Measurements from ENCODE around the gene ADCY1. TPM values are rescaled to one million over a fixed set of nuclear protein-coding genes. Genes with fewer than 3 reads are reported as not detected.

Gene ADCY1
- total RNA-seq, 1 experiment from 2014 or later: 3.1 TPM

DNA sequence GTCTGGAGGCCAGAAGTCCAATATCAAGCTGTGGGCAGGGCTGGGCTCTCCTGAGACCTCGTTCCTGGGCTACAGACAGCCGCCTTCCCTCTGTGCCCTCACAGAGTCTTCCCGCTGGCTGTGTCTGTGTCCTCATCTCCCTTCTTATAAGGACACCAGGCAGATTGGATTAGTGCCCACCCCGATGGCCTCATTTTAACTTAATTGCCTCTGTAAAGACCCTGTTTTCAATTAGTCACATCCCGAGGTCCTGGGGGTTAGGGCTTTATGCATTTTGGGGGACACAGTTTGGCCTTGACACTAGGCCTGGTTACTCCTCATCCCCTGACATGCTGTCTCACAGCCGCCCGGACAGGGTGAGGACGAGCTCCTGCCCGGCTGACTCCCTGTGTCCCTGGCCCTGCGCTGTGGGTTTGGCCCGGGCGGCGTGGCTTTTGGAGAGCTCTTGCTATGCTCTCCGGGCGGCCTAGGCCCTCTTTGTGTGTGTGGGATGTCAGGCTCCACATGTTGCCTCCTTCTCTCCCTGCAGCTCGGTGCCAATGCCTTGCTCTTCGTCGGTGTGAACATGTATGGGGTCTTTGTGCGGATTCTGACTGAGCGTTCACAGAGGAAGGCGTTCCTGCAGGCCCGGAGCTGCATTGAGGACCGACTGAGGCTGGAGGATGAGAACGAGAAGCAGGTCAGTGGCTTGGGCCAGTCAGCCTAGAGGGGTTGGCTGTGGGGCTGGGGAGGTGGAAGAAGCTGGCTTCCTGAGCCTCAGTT is 18.2 kb downstream of the ADCY1 start:
- H3K79me2 ChIP-seq (ENCODE audit: low read length): no peaks in the 10 kb centered on the region
- ChIA-PET POLR2A (ENCODE audit: unreplicated experiment) (no interaction called here), CTCF (interaction anchor here (0.6 kb wide), 1 partner anchor 141 kb away, joined by 4 read pairs; no protein-coding TSS in a partner anchor)
- H3K4me3 ChIP-seq (ENCODE audit: low read length): no peak overlapping the region
- intact Hi-C loops (cut with micrococcal nuclease): no loop called here
- H3K36me3 ChIP-seq (ENCODE audit: low read depth, low read length): no peaks in the 10 kb centered on the region
- no TSS peak for BruUV-seq (replicated peaks)
- H3K9me3 ChIP-seq (ENCODE audit: low read length): no peaks in the 10 kb centered on the region
- no peak overlapping the region for H3K27ac ChIP-seq (ENCODE audit: low read length)
- TF ChIP-seq EZH2phosphoT487 (IDR thresholded peaks at IDR 0.05; ENCODE audit: borderline replicate concordance, low read length): no peak
- TF ChIP-seq EZH2 (IDR thresholded peaks at IDR 0.05; ENCODE audit: low read length, unreplicated experiment): no peak
- no peak for TF ChIP-seq CTCF (conservative IDR thresholded peaks at IDR 0.05; ENCODE audit: low read depth, low read length)
- ATAC-seq (no peak), DNase-seq (no peak)
- H3K9ac ChIP-seq (ENCODE audit: low read length): no peak overlapping the region
- H3K4me1 ChIP-seq (ENCODE audit: insufficient read depth, low read length): no peaks in the 10 kb centered on the region
- no peaks in the 10 kb centered on the region for H3K9me2 ChIP-seq (replicated peaks; ENCODE audit: low read length)
- H2AFZ ChIP-seq (ENCODE audit: low read length): no peak overlapping the region
- no peak overlapping the region for H3K4me2 ChIP-seq (ENCODE audit: low read length)
- no peaks in the 10 kb centered on the region for H3F3A ChIP-seq (ENCODE audit: low read length, unreplicated experiment)
- H3K27me3 ChIP-seq (ENCODE audit: low read length): 0 out of 2 replicates have a peak, but pooled peaks cover 3% of the 10 kb centered on the region
- no peaks in the 10 kb centered on the region for H4K20me1 ChIP-seq (ENCODE audit: low read length)

DNA sequence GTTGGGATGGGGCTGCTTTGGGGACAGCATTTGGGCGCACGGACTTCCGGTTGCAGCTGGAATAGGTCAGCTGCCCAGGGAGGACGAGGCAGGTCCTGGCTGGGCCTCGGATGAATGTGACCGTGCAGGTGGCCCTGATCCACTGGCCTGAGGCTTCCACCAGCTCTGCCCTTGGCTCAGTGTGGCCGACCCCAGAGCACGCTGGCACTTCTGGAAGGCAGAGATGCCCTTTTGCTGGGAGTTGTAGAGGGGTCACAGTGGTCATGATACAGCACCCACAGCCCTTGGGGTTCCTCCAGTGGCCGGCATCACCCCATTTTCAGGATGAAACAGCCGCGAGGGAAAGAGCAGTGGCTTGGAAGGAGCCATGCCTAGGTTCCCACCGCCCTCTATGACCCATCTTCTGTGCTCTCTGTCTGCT is 19.0 kb downstream of the ADCY1 start:
- no peak for ATAC-seq
- no peaks in the 10 kb centered on the region for H3K4me1 ChIP-seq (ENCODE audit: insufficient read depth, low read length)
- no peak overlapping the region for H3K4me3 ChIP-seq (ENCODE audit: low read length)
- H2AFZ ChIP-seq (ENCODE audit: low read length): no peak overlapping the region
- H3K9me2 ChIP-seq (replicated peaks; ENCODE audit: low read length): no peaks in the 10 kb centered on the region
- no peak for DNase-seq
- intact Hi-C loops (cut with micrococcal nuclease): no loop called here
- no peaks in the 10 kb centered on the region for H3K36me3 ChIP-seq (ENCODE audit: low read depth, low read length)
- no peaks in the 10 kb centered on the region for H4K20me1 ChIP-seq (ENCODE audit: low read length)
- H3K4me2 ChIP-seq (ENCODE audit: low read length): no peak overlapping the region
- no peaks in the 10 kb centered on the region for H3K9me3 ChIP-seq (ENCODE audit: low read length)
- no peak overlapping the region for H3K9ac ChIP-seq (ENCODE audit: low read length)
- no peaks in the 10 kb centered on the region for H3F3A ChIP-seq (ENCODE audit: low read length, unreplicated experiment)
- no peak for TF ChIP-seq EZH2phosphoT487 (IDR thresholded peaks at IDR 0.05; ENCODE audit: borderline replicate concordance, low read length)
- TF ChIP-seq EZH2 (IDR thresholded peaks at IDR 0.05; ENCODE audit: low read length, unreplicated experiment): no peak
- TF ChIP-seq CTCF (conservative IDR thresholded peaks at IDR 0.05; ENCODE audit: low read depth, low read length): no peak
- CTCF ChIA-PET: no interaction called here
- BruUV-seq (replicated peaks): no TSS peak
- H3K27ac ChIP-seq (ENCODE audit: low read length): no peak overlapping the region
- 0 out of 2 replicates have a peak, but pooled peaks cover 3% of the 10 kb centered on the region for H3K27me3 ChIP-seq (ENCODE audit: low read length)
- POLR2A ChIA-PET (ENCODE audit: unreplicated experiment): no interaction called here
- no peaks in the 10 kb centered on the region for H3K79me2 ChIP-seq (ENCODE audit: low read length)

DNA sequence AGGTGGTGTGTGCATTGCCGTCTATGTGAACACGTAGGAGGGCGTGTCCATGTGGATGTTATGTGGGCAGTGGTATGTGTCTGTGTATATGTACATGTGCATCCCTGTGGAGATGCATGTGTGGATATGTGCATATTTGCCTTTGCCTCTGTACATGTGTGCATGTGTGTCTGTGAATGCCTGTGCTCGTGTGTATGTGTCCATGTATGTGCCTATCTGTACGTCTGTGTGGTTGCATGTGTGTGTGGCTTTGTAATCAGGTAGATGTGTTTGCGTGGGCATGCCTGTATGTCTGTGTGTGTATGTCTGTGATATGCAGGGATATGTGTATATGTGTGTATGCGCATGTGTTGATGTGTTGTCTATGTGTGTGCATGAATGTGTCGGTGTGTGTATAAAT is 19.7 kb downstream of the ADCY1 start:
- Histone ChIP-seq H3K79me2 (ENCODE audit: low read length) (no peaks in the 10 kb centered on the region), H3K27ac (ENCODE audit: low read length) (no peak overlapping the region), H3K4me1 (ENCODE audit: insufficient read depth, low read length) (no peaks in the 10 kb centered on the region), H3K27me3 (ENCODE audit: low read length) (0 out of 2 replicates have a peak, but pooled peaks cover 3% of the 10 kb centered on the region), H3K9ac (ENCODE audit: low read length) (no peak overlapping the region), H3F3A (ENCODE audit: low read length, unreplicated experiment) (no peaks in the 10 kb centered on the region), H4K20me1 (ENCODE audit: low read length) (no peaks in the 10 kb centered on the region), H3K4me2 (ENCODE audit: low read length) (no peak overlapping the region), H3K36me3 (ENCODE audit: low read depth, low read length) (no peaks in the 10 kb centered on the region), H3K9me2 (replicated peaks; ENCODE audit: low read length) (no peaks in the 10 kb centered on the region), H3K4me3 (ENCODE audit: low read length) (no peak overlapping the region), H3K9me3 (ENCODE audit: low read length) (no peaks in the 10 kb centered on the region), H2AFZ (ENCODE audit: low read length) (no peak overlapping the region)
- no TSS peak for BruUV-seq (replicated peaks)
- no peak for ATAC-seq
- no peak for DNase-seq
- intact Hi-C loops (cut with micrococcal nuclease): no loop called here
- ChIA-PET CTCF (no interaction called here), POLR2A (ENCODE audit: unreplicated experiment) (no interaction called here)
- TF ChIP-seq EZH2 (IDR thresholded peaks at IDR 0.05; ENCODE audit: low read length, unreplicated experiment) (no peak), CTCF (conservative IDR thresholded peaks at IDR 0.05; ENCODE audit: low read depth, low read length) (no peak), EZH2phosphoT487 (IDR thresholded peaks at IDR 0.05; ENCODE audit: borderline replicate concordance, low read length) (no peak)

All from PC-3 (cell line).